HepG2 (cell line): ENCODE measurements around the gene CLDN9. TPM values are rescaled to one million over a fixed set of nuclear protein-coding genes. Genes with fewer than 3 reads are reported as not detected.

ENCODE experiments used
- ATF7 ChIP-seq, 2 experiments: fragments of 450-650 bp in 1 of 2; sonication (generic) in 1 of 2; formaldehyde crosslinking in 1 of 2; IDR thresholded peaks; 2 replicates each; pipeline versions ENCODE4 v1.4.0 to v1.6.1; 2016 to 2020; ENCODE audit warnings: antibody characterized with exemption in 1 of 2, mild to moderate bottlenecking in 1 of 2, missing genetic modification reagents in 1 of 2
- ATRX ChIP-seq: sonication (generic); formaldehyde crosslinking; IDR thresholded peaks from 2 replicates; pipeline ENCODE4 v1.4.0; 2020; ENCODE audit warnings: missing genetic modification reagents, borderline replicate concordance
- BRD4 ChIP-seq: sonication (generic); formaldehyde crosslinking; IDR thresholded peaks from 2 replicates; pipeline ENCODE4 v1.4.0; 2020; ENCODE audit warnings: missing genetic modification reagents
- FOSL1 ChIP-seq: sonication (generic); formaldehyde crosslinking; IDR thresholded peaks from 2 replicates; pipeline ENCODE4 v1.9.0; 2021; ENCODE audit warnings: missing genetic modification reagents, borderline replicate concordance
- KLF9 ChIP-seq: IDR thresholded peaks from 2 replicates; pipeline ENCODE4 v1.6.1; 2016; ENCODE audit warnings: low read depth
- PHB2 ChIP-seq: fragments of 450-650 bp; IDR thresholded peaks from 2 replicates; pipeline ENCODE4 v1.6.1; 2018; ENCODE audit not compliant: partially characterized antibody
- PHF20 ChIP-seq: sonication (generic); formaldehyde crosslinking; IDR thresholded peaks from 2 replicates; pipeline ENCODE4 v1.5.0; 2020; ENCODE audit warnings: mild to moderate bottlenecking, missing genetic modification reagents
- RCOR2 ChIP-seq: IDR thresholded peaks from 2 replicates; pipeline ENCODE4 v1.6.1; 2016; ENCODE audit warnings: missing biosample characterization, missing genetic modification reagents
- SALL2 ChIP-seq: sonication (generic); formaldehyde crosslinking; IDR thresholded peaks from 2 replicates; pipeline ENCODE4 v1.8.1; 2023; ENCODE audit warnings: mild to moderate bottlenecking, missing genetic modification reagents, inconsistent platforms
- YY1 ChIP-seq: IDR thresholded peaks from 2 replicates; pipeline ENCODE4 v1.6.1; 2011; ENCODE audit warnings: low read length, low read depth, moderate library complexity, mild to moderate bottlenecking; ENCODE audit not compliant: insufficient read depth, insufficient replicate concordance
- ZBTB1 ChIP-seq: sonication (generic); formaldehyde crosslinking; IDR thresholded peaks from 2 replicates; pipeline ENCODE4 v1.4.0; 2020; ENCODE audit warnings: missing genetic modification reagents, borderline replicate concordance
- ZNF333 ChIP-seq: sonication (generic); formaldehyde crosslinking; IDR thresholded peaks from 2 replicates; pipeline ENCODE4 v1.4.0; 2020; ENCODE audit warnings: mild to moderate bottlenecking, missing genetic modification reagents, borderline replicate concordance
- ZNF484 ChIP-seq: sonication (generic); formaldehyde crosslinking; IDR thresholded peaks from 2 replicates; pipeline ENCODE4 v1.5.1; 2020; ENCODE audit warnings: mild to moderate bottlenecking, low read depth, missing genetic modification reagents, borderline replicate concordance
- ZNF556 ChIP-seq: sonication (generic); formaldehyde crosslinking; IDR thresholded peaks from 2 replicates; pipeline ENCODE4 v1.4.0; 2020; ENCODE audit warnings: mild to moderate bottlenecking, missing genetic modification reagents, borderline replicate concordance
- polyA plus RNA-seq, 8 experiments: library from polyadenylated mRNA; depleted of rRNA in 3 of 8; stranded (reverse) in 7 of 8; unstranded in 1 of 8; fragments of >200 nt; fragmentation: Illumina TruSeq in 4 of 8; extraction: Trizol in 4 of 8; gene quantifications; 2 replicates each; pipeline versions ENCODE4 v1.2.1 to v1.2.3, GENCODE V29; 2011 to 2016; ENCODE audit warnings: low read depth in 4 of 8, missing spikeins in 1 of 8, mixed read lengths in 1 of 8; ENCODE audit not compliant: insufficient read depth in 1 of 8
- total RNA-seq, 5 experiments: library from RNA; depleted of rRNA; stranded (reverse); fragments of >200 nt; fragmentation: Illumina TruSeq; extraction: Trizol; gene quantifications; 2 replicates each; pipeline ENCODE4 v1.2.3, GENCODE V29; 2016; ENCODE audit warnings: low read depth in 1 of 5
- TF ChIP-seq, protein P1 (sequence below): IDR thresholded peaks from 2 replicates; pipeline ENCODE4 v1.6.1; 2016
- TF ChIP-seq, protein P2 (sequence below): sonication (generic); formaldehyde crosslinking; IDR thresholded peaks from 2 replicates; pipeline ENCODE4 v1.4.0; 2020; ENCODE audit warnings: mild to moderate bottlenecking, missing genetic modification reagents, borderline replicate concordance
- TF ChIP-seq, protein P3 (sequence below): sonication (generic); formaldehyde crosslinking; IDR thresholded peaks from 2 replicates; pipeline ENCODE4 v1.4.0; 2020; ENCODE audit warnings: mild to moderate bottlenecking, low read depth, missing genetic modification reagents

The CLDN9 gene
- total and polyA plus RNA-seq, 2 of the 13 experiments (the other 11 are each of a cell fraction or from before 2014, with no cell fraction given) = 0.15 to 0.26 TPM

DNA sequence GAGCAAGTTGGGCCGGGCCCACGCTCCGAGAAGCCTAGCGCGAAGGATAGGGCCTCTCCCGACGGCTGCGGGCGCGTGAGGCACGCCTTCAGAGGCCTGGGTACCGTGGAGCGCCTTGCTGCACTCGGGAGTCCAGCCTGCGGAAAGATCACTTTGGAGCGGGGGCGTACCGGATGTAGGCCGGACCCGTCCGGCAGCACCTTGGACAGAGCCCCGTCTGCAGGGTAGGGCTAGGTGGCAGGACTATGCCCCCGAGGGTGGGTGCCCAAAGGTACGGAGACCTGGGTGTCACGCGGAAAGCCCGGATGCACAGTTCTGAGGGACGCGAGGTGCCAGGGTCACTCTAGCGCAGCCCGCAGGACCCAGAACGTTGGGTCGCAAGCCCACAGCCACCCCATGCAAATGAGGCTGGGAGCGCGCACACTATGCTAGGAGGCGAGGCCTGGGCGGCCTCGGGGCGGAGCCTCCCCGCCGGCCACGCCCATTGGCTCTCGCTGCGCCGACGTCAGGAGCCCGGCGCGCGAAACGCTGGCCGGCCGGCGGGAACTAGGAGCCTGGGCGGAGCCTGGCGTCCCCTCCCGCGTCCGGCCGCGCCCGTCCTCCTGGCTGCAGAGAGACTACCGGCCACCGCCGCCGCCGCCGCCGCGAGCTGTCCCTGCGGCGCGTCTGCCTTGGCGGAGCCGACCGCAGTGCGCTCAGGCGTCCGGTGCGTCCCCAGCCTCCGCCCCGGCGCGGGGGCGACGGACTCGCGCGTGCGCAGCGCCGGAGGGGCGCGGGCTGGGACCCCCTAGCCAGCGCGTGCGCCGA, 43.8 kb upstream of the CLDN9 start, which contains the start of gene PAQR4 (continued):
- TF ChIP-seq ATRX (CRISPR knock-in tag) (peak; percentile 79; the same call in 1 of the 2 replicates), ZNF484 (CRISPR knock-in tag) (no peak; the same call in 1 of the 2 replicates), ZBTB1 (0 out of 2 replicates have a peak, but pooled peaks have one; percentile 89), SALL2 (CRISPR knock-in tag) (peak; percentile 88), ATF7 (IDR thresholded peaks at IDR 0.05) (no peak; the same call in 1 of the 2 replicates), ATF7 (CRISPR knock-in tag; IDR thresholded peaks at IDR 0.05) (peak; percentile 67), YY1 (no peak), BRD4 (CRISPR knock-in tag) (peak; percentile 43; the same call in 1 of the 2 replicates), ZNF556 (peak; percentile 96), KLF9 (CRISPR knock-in tag) (0 out of 2 replicates have a peak, but pooled peaks have one; percentile 30), RCOR2 (CRISPR knock-in tag) (peak; percentile 44; the same call in 1 of the 2 replicates), FOSL1 (CRISPR knock-in tag) (no peak), PHB2 (no peak), PHF20 (CRISPR knock-in tag) (peak; percentile 73), ZNF333 (CRISPR knock-in tag) (peak; percentile 98)
- TF ChIP-seq, protein P1, sequence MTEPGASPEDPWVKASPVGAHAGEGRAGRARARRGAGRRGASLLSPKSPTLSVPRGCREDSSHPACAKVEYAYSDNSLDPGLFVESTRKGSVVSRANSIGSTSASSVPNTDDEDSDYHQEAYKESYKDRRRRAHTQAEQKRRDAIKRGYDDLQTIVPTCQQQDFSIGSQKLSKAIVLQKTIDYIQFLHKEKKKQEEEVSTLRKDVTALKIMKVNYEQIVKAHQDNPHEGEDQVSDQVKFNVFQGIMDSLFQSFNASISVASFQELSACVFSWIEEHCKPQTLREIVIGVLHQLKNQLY = 0 out of 2 replicates have a peak, but pooled peaks have one; percentile 44
- TF ChIP-seq, protein P2, sequence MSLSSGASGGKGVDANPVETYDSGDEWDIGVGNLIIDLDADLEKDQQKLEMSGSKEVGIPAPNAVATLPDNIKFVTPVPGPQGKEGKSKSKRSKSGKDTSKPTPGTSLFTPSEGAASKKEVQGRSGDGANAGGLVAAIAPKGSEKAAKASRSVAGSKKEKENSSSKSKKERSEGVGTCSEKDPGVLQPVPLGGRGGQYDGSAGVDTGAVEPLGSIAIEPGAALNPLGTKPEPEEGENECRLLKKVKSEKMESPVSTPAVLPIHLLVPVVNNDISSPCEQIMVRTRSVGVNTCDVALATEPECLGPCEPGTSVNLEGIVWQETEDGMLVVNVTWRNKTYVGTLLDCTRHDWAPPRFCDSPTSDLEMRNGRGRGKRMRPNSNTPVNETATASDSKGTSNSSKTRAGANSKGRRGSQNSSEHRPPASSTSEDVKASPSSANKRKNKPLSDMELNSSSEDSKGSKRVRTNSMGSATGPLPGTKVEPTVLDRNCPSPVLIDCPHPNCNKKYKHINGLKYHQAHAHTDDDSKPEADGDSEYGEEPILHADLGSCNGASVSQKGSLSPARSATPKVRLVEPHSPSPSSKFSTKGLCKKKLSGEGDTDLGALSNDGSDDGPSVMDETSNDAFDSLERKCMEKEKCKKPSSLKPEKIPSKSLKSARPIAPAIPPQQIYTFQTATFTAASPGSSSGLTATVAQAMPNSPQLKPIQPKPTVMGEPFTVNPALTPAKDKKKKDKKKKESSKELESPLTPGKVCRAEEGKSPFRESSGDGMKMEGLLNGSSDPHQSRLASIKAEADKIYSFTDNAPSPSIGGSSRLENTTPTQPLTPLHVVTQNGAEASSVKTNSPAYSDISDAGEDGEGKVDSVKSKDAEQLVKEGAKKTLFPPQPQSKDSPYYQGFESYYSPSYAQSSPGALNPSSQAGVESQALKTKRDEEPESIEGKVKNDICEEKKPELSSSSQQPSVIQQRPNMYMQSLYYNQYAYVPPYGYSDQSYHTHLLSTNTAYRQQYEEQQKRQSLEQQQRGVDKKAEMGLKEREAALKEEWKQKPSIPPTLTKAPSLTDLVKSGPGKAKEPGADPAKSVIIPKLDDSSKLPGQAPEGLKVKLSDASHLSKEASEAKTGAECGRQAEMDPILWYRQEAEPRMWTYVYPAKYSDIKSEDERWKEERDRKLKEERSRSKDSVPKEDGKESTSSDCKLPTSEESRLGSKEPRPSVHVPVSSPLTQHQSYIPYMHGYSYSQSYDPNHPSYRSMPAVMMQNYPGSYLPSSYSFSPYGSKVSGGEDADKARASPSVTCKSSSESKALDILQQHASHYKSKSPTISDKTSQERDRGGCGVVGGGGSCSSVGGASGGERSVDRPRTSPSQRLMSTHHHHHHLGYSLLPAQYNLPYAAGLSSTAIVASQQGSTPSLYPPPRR (CRISPR knock-in tag) = peak; percentile 75; the same call in 1 of the 2 replicates
- TF ChIP-seq, protein P3, sequence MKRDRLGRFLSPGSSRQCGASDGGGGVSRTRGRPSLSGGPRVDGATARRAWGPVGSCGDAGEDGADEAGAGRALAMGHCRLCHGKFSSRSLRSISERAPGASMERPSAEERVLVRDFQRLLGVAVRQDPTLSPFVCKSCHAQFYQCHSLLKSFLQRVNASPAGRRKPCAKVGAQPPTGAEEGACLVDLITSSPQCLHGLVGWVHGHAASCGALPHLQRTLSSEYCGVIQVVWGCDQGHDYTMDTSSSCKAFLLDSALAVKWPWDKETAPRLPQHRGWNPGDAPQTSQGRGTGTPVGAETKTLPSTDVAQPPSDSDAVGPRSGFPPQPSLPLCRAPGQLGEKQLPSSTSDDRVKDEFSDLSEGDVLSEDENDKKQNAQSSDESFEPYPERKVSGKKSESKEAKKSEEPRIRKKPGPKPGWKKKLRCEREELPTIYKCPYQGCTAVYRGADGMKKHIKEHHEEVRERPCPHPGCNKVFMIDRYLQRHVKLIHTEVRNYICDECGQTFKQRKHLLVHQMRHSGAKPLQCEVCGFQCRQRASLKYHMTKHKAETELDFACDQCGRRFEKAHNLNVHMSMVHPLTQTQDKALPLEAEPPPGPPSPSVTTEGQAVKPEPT (CRISPR knock-in tag) = no peak
